HG02981 (cell line): ENCODE results near the gene ADORA1.

Source experiments
- ATAC-seq: cut with Tn5 transposase; IDR thresholded peaks from one replicate; pipeline ENCODE4 v1.9.1; 2021; ENCODE audit warnings: mild to moderate bottlenecking, moderate library complexity; ENCODE audit not compliant: unreplicated experiment

The ADORA1 gene

GRCh38 chr1:203185585-203185984 is 58.1 kb downstream of the ADORA1 start:
- no peak for ATAC-seq

GRCh38 chr1:203186091-203186445 is 58.5 kb downstream of the ADORA1 start:
- ATAC-seq = no peak

GRCh38 chr1:203186446-203187303 is 59.1 kb downstream of the ADORA1 start, which contains the start of gene CHI3L1:
TSS of gene CHI3L1 (minus strand) at chr1:203186704. CDS start at chr1:203186623, 81 bp downstream.
- ATAC-seq = no peak

- no peak for ATAC-seq
Measured at GRCh38 chr1:203187304-203187685, 59.8 kb downstream of the ADORA1 start.

GRCh38 chr1:203187689-203188264 is 60.3 kb downstream of the ADORA1 start:
- ATAC-seq = no peak

GRCh38 chr1:203188686-203189232 is 61.2 kb downstream of the ADORA1 start:
- no peak for ATAC-seq

GRCh38 chr1:203189951-203190352 is 62.4 kb downstream of the ADORA1 start:
- no peak for ATAC-seq

GRCh38 chr1:203190949-203191348 is 63.4 kb downstream of the ADORA1 start:
- no peak for ATAC-seq

- ATAC-seq = no peak
Measured at GRCh38 chr1:203196371-203196770, 68.8 kb downstream of the ADORA1 start.

- ATAC-seq = no peak
Measured at GRCh38 chr1:203197625-203198024, 70.1 kb downstream of the ADORA1 start.

- no peak for ATAC-seq
Measured at GRCh38 chr1:203199002-203199401, 71.5 kb downstream of the ADORA1 start.

GRCh38 chr1:203199481-203199815 is 71.9 kb downstream of the ADORA1 start:
- ATAC-seq = no peak

GRCh38 chr1:203199816-203200571 is 72.5 kb downstream of the ADORA1 start:
- ATAC-seq = no peak

- no peak for ATAC-seq
Measured at GRCh38 chr1:203200916-203201315, 73.4 kb downstream of the ADORA1 start.

GRCh38 chr1:203201516-203202205 is 74.1 kb downstream of the ADORA1 start:
- no peak for ATAC-seq

GRCh38 chr1:203202431-203203245 is 75.1 kb downstream of the ADORA1 start:
- no peak for ATAC-seq

- no peak for ATAC-seq
Measured at GRCh38 chr1:203204756-203205155, 77.2 kb downstream of the ADORA1 start.

GRCh38 chr1:203206129-203206687 is 78.7 kb downstream of the ADORA1 start:
- no peak for ATAC-seq

- ATAC-seq = no peak
Measured at GRCh38 chr1:203207751-203208150, 80.2 kb downstream of the ADORA1 start.

- ATAC-seq = no peak
Measured at GRCh38 chr1:203208181-203208580, 80.7 kb downstream of the ADORA1 start.
